ENCODE measurements around the gene ZBTB37. TPM values are rescaled to one million over a fixed set of nuclear protein-coding genes. Genes with fewer than 3 reads are reported as not detected.
"Not testable (repeated sequence)": the region's sequence is repeated elsewhere in the genome, so short reads cannot be mapped to it uniquely, and the experiment has no call there.

The ZBTB37 gene
- total RNA-seq, 1 donor from 2014 or later, result 19.3 TPM

- Mint-ChIP-seq H3K4me1 (peaks cover 2% of the 10 kb centered on the region), H3K27ac (no peak overlapping the region), H3K9me3 (peaks cover 3% of the 10 kb centered on the region), H3K36me3 (peaks cover 41% of the 10 kb centered on the region), H3K4me3 (no peak overlapping the region), H3K27me3 (ENCODE audit: low read depth) (no peaks in the 10 kb centered on the region)
- DNase-seq (ENCODE audit: low spot score in 2 of 2, unreplicated experiment in 2 of 2), result no peak
- no peak for TF ChIP-seq CTCF (IDR thresholded peaks at IDR 0.05; ENCODE audit: unreplicated experiment)
Measured at GRCh38 chr1:173876732-173877131, 8.6 kb downstream of the ZBTB37 start.

GRCh38 chr1:173878251-173878650, 10.1 kb downstream of the ZBTB37 start:
- H3K4me3 Mint-ChIP-seq, result no peak overlapping the region
- peaks cover 37% of the 10 kb centered on the region for H3K36me3 Mint-ChIP-seq

GRCh38 chr1:173881117-173881516, 12.9 kb downstream of the ZBTB37 start:
- H3K27me3 Mint-ChIP-seq (ENCODE audit: low read depth); DNase-seq (ENCODE audit: low spot score in 2 of 2, unreplicated experiment in 2 of 2); H3K4me3 Mint-ChIP-seq; H3K9me3 Mint-ChIP-seq; H3K27ac Mint-ChIP-seq; H3K4me1 Mint-ChIP-seq: not testable (repeated sequence)
- H3K36me3 Mint-ChIP-seq, result peaks cover 28% of the 10 kb centered on the region

More at GRCh38 chr1:173878251-173878650, 10.1 kb downstream of the ZBTB37 start:
- DNase-seq (ENCODE audit: low spot score in 2 of 2, unreplicated experiment in 2 of 2), result no peak
- no peak overlapping the region for H3K27ac Mint-ChIP-seq
- H3K9me3 Mint-ChIP-seq, result peaks cover 3% of the 10 kb centered on the region
- TF ChIP-seq CTCF (IDR thresholded peaks at IDR 0.05; ENCODE audit: unreplicated experiment), result no peak
- no peaks in the 10 kb centered on the region for H3K27me3 Mint-ChIP-seq (ENCODE audit: low read depth)
- H3K4me1 Mint-ChIP-seq, result no peaks in the 10 kb centered on the region

GRCh38 chr1:173884701-173885100, 16.5 kb downstream of the ZBTB37 start:
- no peak for TF ChIP-seq CTCF (IDR thresholded peaks at IDR 0.05; ENCODE audit: unreplicated experiment)
- Mint-ChIP-seq H3K9me3 (peaks cover 3% of the 10 kb centered on the region), H3K27ac (no peak overlapping the region), H3K4me3 (no peak overlapping the region), H3K4me1 (no peaks in the 10 kb centered on the region), H3K27me3 (ENCODE audit: low read depth) (no peaks in the 10 kb centered on the region), H3K36me3 (peaks cover 26% of the 10 kb centered on the region)
- DNase-seq (ENCODE audit: low spot score in 2 of 2, unreplicated experiment in 2 of 2), result no peak

- DNase-seq (ENCODE audit: low spot score in 2 of 2, unreplicated experiment in 2 of 2), result no peak
- Mint-ChIP-seq H3K27ac (no peak overlapping the region), H3K9me3 (no peaks in the 10 kb centered on the region), H3K36me3 (peaks cover 21% of the 10 kb centered on the region), H3K27me3 (ENCODE audit: low read depth) (no peaks in the 10 kb centered on the region), H3K4me3 (no peak overlapping the region), H3K4me1 (no peaks in the 10 kb centered on the region)
- TF ChIP-seq CTCF (IDR thresholded peaks at IDR 0.05; ENCODE audit: unreplicated experiment), result no peak
Measured at GRCh38 chr1:173886746-173887611, 18.8 kb downstream of the ZBTB37 start.

- H3K9me3 Mint-ChIP-seq, result no peaks in the 10 kb centered on the region
- H3K36me3 Mint-ChIP-seq, result peaks cover 20% of the 10 kb centered on the region
- H3K4me3 Mint-ChIP-seq, result no peak overlapping the region
- H3K4me1 Mint-ChIP-seq, result no peaks in the 10 kb centered on the region
- no peak for DNase-seq (ENCODE audit: low spot score in 2 of 2, unreplicated experiment in 2 of 2)
- no peak for TF ChIP-seq CTCF (IDR thresholded peaks at IDR 0.05; ENCODE audit: unreplicated experiment)
- H3K27ac Mint-ChIP-seq, result no peak overlapping the region
- H3K27me3 Mint-ChIP-seq (ENCODE audit: low read depth), result no peaks in the 10 kb centered on the region
Measured at GRCh38 chr1:173887627-173888026, 19.4 kb downstream of the ZBTB37 start.
